Vagina (tissue), 1 donor: Measurements from ENCODE around the gene POLDIP3. TPM values are rescaled to one million over a fixed set of nuclear protein-coding genes. Genes with fewer than 3 reads are reported as not detected.

Experiments
- small RNA-seq: library from RNA; depleted of rRNA; stranded (forward); fragments of <200 nt; gene quantifications from one replicate; pipeline ENCODE3, GENCODE V24; 2016
- total RNA-seq: library from RNA; depleted of rRNA; stranded (reverse); fragments of >200 nt; gene quantifications from one replicate; pipeline ENCODE4 v1.2.3, GENCODE V29; 2016

Gene POLDIP3
- total RNA-seq, 1 donor from 2014 or later: 34.9 TPM

Small RNAs within 50 kb of the gene (small RNA-seq; reads per million reads assigned to genes)
- gene RN7SKP80 (not detected), gene RNU6-513P (not detected)

Other genes with a start within 250 kb of the POLDIP3 start
- gene NFAM1, start 182.5 kb downstream of the POLDIP3 start, total RNA-seq: 1.7 TPM
- 20.6 TPM for gene RRP7A, start 95.1 kb downstream of the POLDIP3 start, total RNA-seq
- 4.4 TPM for gene SERHL2, start 60.9 kb downstream of the POLDIP3 start, total RNA-seq
- gene ATP5MGL, start 25.7 kb upstream of the POLDIP3 start, total RNA-seq: not detected
- gene CYB5R3, start 34.5 kb upstream of the POLDIP3 start, total RNA-seq: 174 TPM
- 35.6 TPM for gene A4GALT, start 106.0 kb upstream of the POLDIP3 start, total RNA-seq
- 28.0 TPM for gene ARFGAP3, start 242.4 kb upstream of the POLDIP3 start, total RNA-seq